ENCODE data around the gene MAGI2.

- TF ChIP-seq CTCF (conservative IDR thresholded peaks at IDR 0.05; ENCODE audit: low read length) (no peak), EZH2phosphoT487 (IDR thresholded peaks at IDR 0.05; ENCODE audit: borderline replicate concordance, low read depth, low read length) (no peak)
These were observed 1273.5 kb downstream of the MAGI2 start for GRCh38 chr7:78179827-78180477.
